Cardiac muscle cell (in vitro differentiated cells and primary cell): ENCODE results near the gene EMSY. TPM values are rescaled to one million over a fixed set of nuclear protein-coding genes. Genes with fewer than 3 reads are reported as not detected.
"Not testable (repeated sequence)": the region's sequence is repeated elsewhere in the genome, so short reads cannot be mapped to it uniquely, and the experiment has no call there.

Experiments used
- DNase-seq, 2 donors: peaks; one replicate each; pipeline versions ENCODE4 v3.0.0 to v3.0.0-alpha.2; 2010 to 2017; ENCODE audit warnings: low read depth in 1 of 2, low spot score in 1 of 2
- H3K27ac ChIP-seq: fragments of 200-600 bp; sonication (generic); 2 replicates; pipeline ENCODE4 v1.5.1; 2016
- H3K27me3 ChIP-seq: fragments of 200-600 bp; sonication (generic); 2 replicates; pipeline ENCODE4 v1.6.0; 2016; ENCODE audit warnings: control low read depth
- H3K36me3 ChIP-seq: fragments of 200-600 bp; sonication (generic); 2 replicates; pipeline ENCODE4 v1.5.1; 2016; ENCODE audit warnings: control low read depth
- H3K4me1 ChIP-seq: fragments of 200-600 bp; sonication (generic); 2 replicates; pipeline ENCODE4 v1.8.1; 2017; ENCODE audit warnings: low read depth, mild to moderate bottlenecking, mixed run types
- H3K4me3 ChIP-seq: fragments of 200-600 bp; sonication (generic); 2 replicates; pipeline ENCODE4 v1.5.1; 2016; ENCODE audit warnings: mild to moderate bottlenecking
- H3K9me3 ChIP-seq: fragments of 200-600 bp; sonication (generic); 2 replicates; pipeline ENCODE4 v1.5.1; 2017; ENCODE audit warnings: low read depth, mild to moderate bottlenecking, control low read depth
- polyA plus RNA-seq: library from polyadenylated mRNA; unstranded; fragments of >200 nt; fragmentation: Nextera tagmentation; extraction: Ambion mirVana; gene quantifications from 2 replicates; pipeline ENCODE4 v1.2.1, GENCODE V29; 2016
- total RNA-seq: library from RNA; depleted of rRNA; stranded (reverse); fragments of >200 nt; gene quantifications from 2 replicates; pipeline ENCODE4 v1.2.3, GENCODE V29; 2016
- TF ChIP-seq, protein P1 (sequence below): IDR thresholded peaks from 2 replicates; pipeline ENCODE4 v1.5.1; 2012; ENCODE audit warnings: low read depth, mild to moderate bottlenecking, low read length

The EMSY gene
- total and polyA plus RNA-seq, 2 experiments from 2014 or later, result 16.2 to 74.4 TPM

DNA sequence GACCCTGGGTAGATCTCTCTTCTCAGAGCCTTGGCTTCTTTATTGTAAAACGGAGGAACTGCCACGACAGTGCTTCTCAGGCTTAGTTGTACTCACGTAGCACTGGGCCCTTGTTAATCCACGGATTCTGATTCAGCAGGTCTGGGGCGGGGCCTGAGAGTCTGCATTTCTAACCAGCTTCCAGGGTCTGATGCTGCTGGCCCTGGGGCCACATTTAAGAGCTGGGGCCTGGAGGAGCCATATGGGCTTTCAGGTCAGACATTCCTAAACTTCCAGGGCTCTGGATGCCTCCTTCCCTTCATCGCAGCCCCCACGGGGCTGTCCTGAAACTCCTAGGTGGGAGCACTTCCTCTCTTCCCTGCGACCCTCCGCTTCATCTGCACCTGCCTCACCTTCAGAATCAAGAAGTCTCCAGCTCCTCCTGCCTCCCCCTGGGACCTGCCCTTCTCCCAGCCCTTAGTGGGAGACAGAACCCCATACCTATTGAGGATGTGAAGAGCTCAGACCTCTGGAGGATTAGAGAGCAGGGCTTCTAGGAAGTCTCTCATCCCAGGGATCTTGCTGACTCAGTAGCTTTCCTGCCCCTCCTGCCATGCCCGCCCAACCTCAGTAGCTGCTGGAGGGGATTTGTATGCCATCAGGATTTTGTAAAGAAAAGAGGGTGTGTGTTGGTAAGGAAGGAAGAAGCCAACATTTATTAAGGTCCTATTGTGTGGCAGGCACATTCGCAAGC, 133.3 kb downstream of the EMSY start:
- Histone ChIP-seq H3K9me3 (no peaks in the 10 kb centered on the region), H3K27ac (peak overlapping the region; percentile 78), H3K27me3 (no peaks in the 10 kb centered on the region), H3K36me3 (no peaks in the 10 kb centered on the region), H3K4me3 (no peak overlapping the region), H3K4me1 (peaks cover 17% of the 10 kb centered on the region)
- no peak for DNase-seq
- TF ChIP-seq, protein P1, sequence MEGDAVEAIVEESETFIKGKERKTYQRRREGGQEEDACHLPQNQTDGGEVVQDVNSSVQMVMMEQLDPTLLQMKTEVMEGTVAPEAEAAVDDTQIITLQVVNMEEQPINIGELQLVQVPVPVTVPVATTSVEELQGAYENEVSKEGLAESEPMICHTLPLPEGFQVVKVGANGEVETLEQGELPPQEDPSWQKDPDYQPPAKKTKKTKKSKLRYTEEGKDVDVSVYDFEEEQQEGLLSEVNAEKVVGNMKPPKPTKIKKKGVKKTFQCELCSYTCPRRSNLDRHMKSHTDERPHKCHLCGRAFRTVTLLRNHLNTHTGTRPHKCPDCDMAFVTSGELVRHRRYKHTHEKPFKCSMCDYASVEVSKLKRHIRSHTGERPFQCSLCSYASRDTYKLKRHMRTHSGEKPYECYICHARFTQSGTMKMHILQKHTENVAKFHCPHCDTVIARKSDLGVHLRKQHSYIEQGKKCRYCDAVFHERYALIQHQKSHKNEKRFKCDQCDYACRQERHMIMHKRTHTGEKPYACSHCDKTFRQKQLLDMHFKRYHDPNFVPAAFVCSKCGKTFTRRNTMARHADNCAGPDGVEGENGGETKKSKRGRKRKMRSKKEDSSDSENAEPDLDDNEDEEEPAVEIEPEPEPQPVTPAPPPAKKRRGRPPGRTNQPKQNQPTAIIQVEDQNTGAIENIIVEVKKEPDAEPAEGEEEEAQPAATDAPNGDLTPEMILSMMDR, result no peak

DNA sequence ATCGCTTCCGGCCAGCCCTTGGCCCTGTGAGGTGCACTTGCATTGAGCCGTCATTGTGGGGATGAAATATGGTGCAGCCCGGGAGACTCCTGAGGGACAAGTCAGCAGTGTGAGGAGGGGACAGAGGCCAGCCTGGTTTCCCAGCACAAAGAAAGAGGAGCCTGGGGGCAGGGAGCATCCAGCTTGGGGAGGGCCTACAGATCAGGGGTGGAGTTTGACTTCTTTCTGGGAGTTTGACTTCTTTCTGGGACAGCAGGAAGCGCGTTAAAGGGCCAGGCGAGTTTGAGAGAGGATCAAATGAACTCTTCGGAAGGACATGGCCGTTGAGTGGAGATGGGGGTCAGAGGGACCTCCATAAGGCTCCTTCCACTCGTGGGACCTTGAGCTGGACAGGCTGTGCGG, 133.8 kb downstream of the EMSY start:
- Histone ChIP-seq H3K27ac (no peak overlapping the region), H3K36me3 (no peaks in the 10 kb centered on the region), H3K4me1 (peaks cover 17% of the 10 kb centered on the region), H3K4me3 (no peak overlapping the region), H3K27me3 (no peaks in the 10 kb centered on the region), H3K9me3 (no peaks in the 10 kb centered on the region)
- TF ChIP-seq, protein P1, result no peak
- no peak for DNase-seq

DNA sequence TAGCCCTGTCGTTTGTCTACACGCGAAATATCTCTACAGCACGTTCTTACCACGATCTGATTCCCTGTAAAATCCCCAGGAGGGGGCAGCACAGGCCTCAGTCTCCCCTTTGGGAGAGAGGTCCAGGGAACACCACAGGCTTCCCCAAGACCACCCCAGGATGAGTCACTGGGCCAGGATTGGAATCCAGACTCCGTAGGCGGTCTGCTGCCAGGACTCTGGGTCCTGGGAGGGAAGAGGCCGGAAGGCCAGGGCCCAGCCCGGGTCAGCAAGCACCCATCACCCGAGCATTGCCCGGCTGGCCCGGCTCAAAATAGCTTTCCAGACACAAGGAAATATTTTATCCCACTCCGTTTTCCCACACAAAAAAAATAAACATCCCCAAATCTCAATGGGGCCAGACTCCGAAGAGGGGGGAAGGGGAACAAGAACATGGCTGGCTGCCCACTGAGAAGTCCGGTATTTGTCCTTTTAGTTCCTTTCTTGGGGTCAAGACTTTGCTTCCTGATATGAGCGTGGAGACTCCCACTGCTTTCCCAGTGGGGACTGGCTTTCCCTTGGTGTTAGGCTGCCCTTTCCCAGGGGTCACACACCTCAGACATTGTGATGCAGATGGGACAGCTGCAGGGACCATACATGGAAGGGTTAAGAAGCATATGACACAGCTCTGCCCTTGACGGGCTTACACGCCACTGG, 134.4 kb downstream of the EMSY start:
- Histone ChIP-seq H3K4me3 (no peak overlapping the region), H3K4me1 (peaks cover 17% of the 10 kb centered on the region), H3K27ac (no peak overlapping the region), H3K36me3 (no peaks in the 10 kb centered on the region), H3K27me3 (no peaks in the 10 kb centered on the region), H3K9me3 (no peaks in the 10 kb centered on the region)
- DNase-seq, result peak in 1 of 2 donors; percentile 80
- TF ChIP-seq, protein P1, result peak; percentile 53

DNA sequence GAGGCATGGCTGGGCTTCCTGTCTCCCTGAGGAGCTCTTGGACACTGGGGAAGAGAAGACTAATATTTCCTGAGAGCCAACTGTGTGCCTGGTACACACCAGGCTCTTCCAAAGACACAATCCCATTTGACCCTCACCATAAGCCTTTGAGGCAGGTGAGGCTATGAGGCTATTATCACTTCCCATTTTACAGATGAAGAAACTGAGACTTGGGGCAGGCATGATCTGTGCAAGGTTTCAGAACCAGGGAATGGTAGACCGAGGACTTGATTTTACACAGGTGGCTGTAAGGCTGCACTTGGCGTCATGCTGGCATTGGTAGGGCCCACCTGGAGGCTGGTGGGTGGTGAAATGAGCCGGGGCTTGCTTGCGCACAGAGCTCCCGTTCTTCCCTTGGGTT, 134.9 kb downstream of the EMSY start:
- Histone ChIP-seq H3K36me3 (no peaks in the 10 kb centered on the region), H3K9me3 (no peaks in the 10 kb centered on the region), H3K27me3 (no peaks in the 10 kb centered on the region), H3K27ac (no peak overlapping the region), H3K4me3 (no peak overlapping the region), H3K4me1 (peaks cover 17% of the 10 kb centered on the region)
- TF ChIP-seq, protein P1, result no peak
- DNase-seq, result no peak

DNA sequence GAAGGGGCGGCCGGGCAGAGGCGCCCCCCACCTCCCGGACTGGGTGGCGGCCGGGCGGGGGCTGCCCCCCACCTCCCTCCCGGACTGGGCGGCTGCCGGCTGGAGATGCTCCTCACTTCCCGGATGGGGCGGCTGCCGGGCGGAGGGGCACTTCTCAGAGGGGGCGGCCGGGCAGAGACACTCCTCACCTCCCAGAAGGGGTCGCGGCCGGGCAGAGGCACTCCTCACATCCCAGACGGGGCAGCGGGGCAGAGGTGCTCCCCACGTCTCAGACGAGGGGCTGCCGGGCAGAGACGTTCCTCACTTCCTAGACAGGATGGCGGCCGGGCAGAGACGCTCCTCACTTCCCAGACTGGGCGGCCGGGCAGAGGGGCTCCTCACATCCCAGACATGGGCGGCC, 137.7 kb downstream of the EMSY start:
- not testable (repeated sequence) for H3K36me3 ChIP-seq, H3K9me3 ChIP-seq, H3K4me1 ChIP-seq, H3K27me3 ChIP-seq, H3K27ac ChIP-seq, DNase-seq, H3K4me3 ChIP-seq

DNA sequence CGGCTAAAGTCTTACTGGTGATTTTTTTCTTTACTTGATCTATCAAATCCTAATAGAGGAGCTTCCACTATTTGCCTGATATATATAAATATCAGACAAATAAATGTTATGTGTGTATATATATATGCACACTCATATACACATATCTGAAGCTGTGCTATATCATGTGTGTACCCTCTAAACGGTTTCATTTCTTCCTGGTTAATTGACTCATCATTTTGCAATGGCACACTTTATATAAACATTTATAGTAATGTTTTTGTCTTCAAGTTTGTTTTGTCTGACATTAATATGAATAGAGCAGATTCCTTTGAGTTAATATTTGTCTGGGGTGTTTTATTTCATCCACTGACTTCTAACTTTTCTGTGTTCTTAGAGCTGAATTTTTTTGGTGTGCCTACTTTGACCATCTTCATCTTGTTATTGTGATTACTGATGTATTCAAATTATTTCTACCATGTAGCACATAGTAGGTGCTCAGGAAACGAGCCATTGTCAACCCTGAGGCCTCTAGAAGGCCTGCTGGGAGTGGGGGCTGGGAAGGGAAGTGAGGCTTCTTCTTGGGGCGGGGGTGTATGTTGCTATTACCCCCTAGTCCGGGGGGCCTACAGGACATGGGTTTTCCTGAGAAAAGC, 143.1 kb downstream of the EMSY start:
- H3K27ac ChIP-seq, result no peak overlapping the region
- H3K9me3 ChIP-seq, result no peaks in the 10 kb centered on the region
- H3K36me3 ChIP-seq, result no peaks in the 10 kb centered on the region
- DNase-seq, result no peak
- no peak overlapping the region for H3K4me3 ChIP-seq
- peaks cover 5% of the 10 kb centered on the region for H3K4me1 ChIP-seq
- H3K27me3 ChIP-seq, result no peaks in the 10 kb centered on the region
- TF ChIP-seq, protein P1, result no peak
